HG03135 (cell line): Measurements from ENCODE around the gene TSHZ2.
"Not testable (repeated sequence)": the region's sequence is repeated elsewhere in the genome, so short reads cannot be mapped to it uniquely, and the experiment has no call there.

Experiments
- ATAC-seq: cut with Tn5 transposase; IDR thresholded peaks from one replicate; pipeline ENCODE4 v1.9.1; 2021; ENCODE audit warnings: mild to moderate bottlenecking, moderate library complexity; ENCODE audit not compliant: unreplicated experiment

The TSHZ2 gene

GRCh38 chr20:53364646-53365045 lies 392.5 kb downstream of the TSHZ2 start:
- ATAC-seq, result no peak

GRCh38 chr20:53365076-53365475 lies 392.9 kb downstream of the TSHZ2 start:
- no peak for ATAC-seq

- ATAC-seq, result no peak
Observed at GRCh38 chr20:53365539-53366075, 393.4 kb downstream of the TSHZ2 start.

GRCh38 chr20:53366928-53367327 lies 394.8 kb downstream of the TSHZ2 start:
- ATAC-seq, result not testable (repeated sequence)

GRCh38 chr20:53369871-53370270 lies 397.7 kb downstream of the TSHZ2 start:
- no peak for ATAC-seq

GRCh38 chr20:53370345-53370961 lies 398.3 kb downstream of the TSHZ2 start:
- ATAC-seq, result no peak

GRCh38 chr20:53371216-53371615 lies 399.1 kb downstream of the TSHZ2 start:
- no peak for ATAC-seq

GRCh38 chr20:53376021-53376420 lies 403.9 kb downstream of the TSHZ2 start:
- ATAC-seq, result no peak

- no peak for ATAC-seq
Observed at GRCh38 chr20:53379014-53379832, 407.1 kb downstream of the TSHZ2 start.

- ATAC-seq, result no peak
Observed at GRCh38 chr20:53379833-53380120, 407.6 kb downstream of the TSHZ2 start.

GRCh38 chr20:53381568-53382262 lies 409.6 kb downstream of the TSHZ2 start:
- ATAC-seq, result no peak

- ATAC-seq, result no peak
Observed at GRCh38 chr20:53382263-53382844, 410.2 kb downstream of the TSHZ2 start.

GRCh38 chr20:53383916-53384315 lies 411.8 kb downstream of the TSHZ2 start:
- ATAC-seq, result no peak

GRCh38 chr20:53384392-53384791 lies 412.2 kb downstream of the TSHZ2 start:
- ATAC-seq, result no peak

- ATAC-seq, result no peak
Observed at GRCh38 chr20:53385941-53386767, 414.0 kb downstream of the TSHZ2 start.

GRCh38 chr20:53387983-53388675 lies 416.0 kb downstream of the TSHZ2 start:
- ATAC-seq, result no peak

GRCh38 chr20:53389516-53390300 lies 417.6 kb downstream of the TSHZ2 start:
- ATAC-seq, result no peak

GRCh38 chr20:53390770-53391169 lies 418.6 kb downstream of the TSHZ2 start:
- no peak for ATAC-seq

GRCh38 chr20:53394433-53394832 lies 422.3 kb downstream of the TSHZ2 start:
- no peak for ATAC-seq
